HEK293 (cell line): Measurements from ENCODE around the gene VKORC1L1.
"Not testable (repeated sequence)": the region's sequence is repeated elsewhere in the genome, so short reads cannot be mapped to it uniquely, and the experiment has no call there.

Experiments used
- CTCF ChIA-PET: fragments of 350-600 bp; formaldehyde crosslinking; extraction: SDS; loops from one replicate; lab custom pipeline; 2021; ENCODE audit warnings: antibody characterized with exemption; lab: Yijun Ruan, JAX
- POLR2A ChIA-PET: fragments of 300-600 bp; formaldehyde crosslinking; extraction: SDS; loops from one replicate; lab custom pipeline; 2020; ENCODE audit warnings: antibody characterized with exemption, inconsistent platforms; lab: Yijun Ruan, JAX
- H3K27ac ChIP-seq: fragments of 200-500 bp; sonication (Bioruptor generic); 2 replicates; pipeline ENCODE4 v1.5.1; 2014; ENCODE audit warnings: low read depth, low read length, control low read depth, inconsistent platforms; ENCODE audit errors: extremely low read depth
- H3K36me3 ChIP-seq, 2 experiments: fragments of 200-500 bp in 1 of 2; sonication (Bioruptor generic) in 1 of 2; 1 replicate in 1 of 2; 2 replicates in 1 of 2; pipeline ENCODE4 v1.5.1; 2014 to 2017; ENCODE audit warnings: inconsistent platforms in 2 of 2, low read length in 2 of 2; ENCODE audit not compliant: control insufficient read depth in 2 of 2, insufficient read depth in 1 of 2
- H3K4me1 ChIP-seq: fragments of 200-500 bp; sonication (Bioruptor generic); 2 replicates; pipeline ENCODE4 v1.5.1; 2014; ENCODE audit warnings: mild to moderate bottlenecking, low read length, inconsistent platforms; ENCODE audit not compliant: control insufficient read depth, insufficient read depth
- H3K4me3 ChIP-seq: 2 replicates; pipeline ENCODE4 v1.5.1; 2011; ENCODE audit warnings: low read depth, mild to moderate bottlenecking, control low read depth, low read length, moderate library complexity
- H3K9me3 ChIP-seq: fragments of 200-500 bp; sonication (Bioruptor generic); 2 replicates; pipeline ENCODE4 v1.5.1; 2014; ENCODE audit warnings: low read depth, low read length, inconsistent platforms; ENCODE audit not compliant: control insufficient read depth, insufficient read depth
- PRDM1 ChIP-seq: fragments of 450-650 bp; formaldehyde crosslinking; IDR thresholded peaks from 2 replicates; pipeline ENCODE4; 2016; ENCODE audit warnings: missing biosample characterization, missing genetic modification characterization
- SP2 ChIP-seq: fragments of 450-650 bp; formaldehyde crosslinking; IDR thresholded peaks from 2 replicates; pipeline ENCODE4 v1.5.1; 2016; ENCODE audit warnings: missing biosample characterization, missing genetic modification characterization
- ZNF366 ChIP-seq: fragments of 450-650 bp; formaldehyde crosslinking; conservative IDR thresholded peaks from 2 replicates; pipeline ENCODE4 v1.5.1; 2016; ENCODE audit warnings: missing biosample characterization, missing genetic modification characterization

The VKORC1L1 gene

GRCh38 chr7:65869312-65869711, 3.6 kb upstream of the VKORC1L1 start:
- H3K9me3 ChIP-seq, H3K36me3 ChIP-seq, H3K4me3 ChIP-seq, CTCF ChIA-PET, H3K4me1 ChIP-seq, H3K27ac ChIP-seq: not testable (repeated sequence)
- POLR2A ChIA-PET, result interaction anchor here (0.6 kb wide), 2 partner anchors 107 to 757 kb away, joined by 5 to 6 read pairs; no protein-coding TSS in a partner anchor

- CTCF ChIA-PET, result interaction anchor here (0.6 kb wide), 1 partner anchor 600 kb away, joined by 3 read pairs; no protein-coding TSS in a partner anchor
- H3K27ac ChIP-seq, H3K9me3 ChIP-seq, H3K4me1 ChIP-seq, H3K36me3 ChIP-seq, POLR2A ChIA-PET, H3K4me3 ChIP-seq: not testable (repeated sequence)
These were observed 1.4 kb upstream of the VKORC1L1 start for GRCh38 chr7:65871451-65871850.

GRCh38 chr7:65873582-65874193, 814 bp downstream of the VKORC1L1 start:
- Histone ChIP-seq H3K4me3 (peak overlapping the region; percentile 82), H3K27ac (peak overlapping the region; percentile 76; the same call in 1 of the 2 replicates)
- CTCF ChIA-PET, H3K36me3 ChIP-seq, POLR2A ChIA-PET, H3K9me3 ChIP-seq, H3K4me1 ChIP-seq: not testable (repeated sequence)
- peak; percentile 34 for TF ChIP-seq SP2 (tag by site-specific recombination)

- H3K4me1 ChIP-seq, H3K4me3 ChIP-seq, H3K36me3 ChIP-seq, CTCF ChIA-PET, POLR2A ChIA-PET, H3K27ac ChIP-seq, H3K9me3 ChIP-seq: not testable (repeated sequence)
These were observed 2.8 kb downstream of the VKORC1L1 start for GRCh38 chr7:65875715-65876114.

GRCh38 chr7:65879292-65880153, 6.6 kb downstream of the VKORC1L1 start:
- TF ChIP-seq PRDM1 (tag by site-specific recombination), result peak; percentile 91
- peak; percentile 93 for TF ChIP-seq ZNF366
- TF ChIP-seq, all 188 proteins: peak for 2; not testable (repeated sequence) for 186
- H3K27ac ChIP-seq, CTCF ChIA-PET, H3K4me3 ChIP-seq, POLR2A ChIA-PET, H3K36me3 ChIP-seq, H3K9me3 ChIP-seq, H3K4me1 ChIP-seq: not testable (repeated sequence)

GRCh38 chr7:65880242-65880641, 7.4 kb downstream of the VKORC1L1 start:
- CTCF ChIA-PET, H3K9me3 ChIP-seq, H3K36me3 ChIP-seq, H3K4me1 ChIP-seq, POLR2A ChIA-PET, H3K27ac ChIP-seq, H3K4me3 ChIP-seq: not testable (repeated sequence)

- CTCF ChIA-PET, H3K27ac ChIP-seq, H3K9me3 ChIP-seq, H3K4me1 ChIP-seq, H3K36me3 ChIP-seq, POLR2A ChIA-PET, H3K4me3 ChIP-seq: not testable (repeated sequence)
These were observed 12.1 kb downstream of the VKORC1L1 start for GRCh38 chr7:65884983-65885382.

- H3K9me3 ChIP-seq, H3K36me3 ChIP-seq, H3K4me1 ChIP-seq, H3K27ac ChIP-seq, CTCF ChIA-PET, H3K4me3 ChIP-seq, POLR2A ChIA-PET: not testable (repeated sequence)
These were observed 12.7 kb downstream of the VKORC1L1 start for GRCh38 chr7:65885533-65885932.

GRCh38 chr7:65888434-65889156, 15.7 kb downstream of the VKORC1L1 start:
- CTCF ChIA-PET, result interaction anchor here (0.6 kb wide), 1 partner anchor 30 kb away, joined by 3 read pairs; no protein-coding TSS in a partner anchor
- H3K4me3 ChIP-seq, H3K36me3 ChIP-seq, POLR2A ChIA-PET, H3K4me1 ChIP-seq, H3K27ac ChIP-seq, H3K9me3 ChIP-seq: not testable (repeated sequence)

GRCh38 chr7:65889722-65890121, 16.8 kb downstream of the VKORC1L1 start:
- H3K4me1 ChIP-seq, POLR2A ChIA-PET, H3K9me3 ChIP-seq, H3K36me3 ChIP-seq, H3K4me3 ChIP-seq, H3K27ac ChIP-seq, CTCF ChIA-PET: not testable (repeated sequence)
